Ishikawa (cell line): Measurements from ENCODE around the gene GLI3.

Source experiments
- CEBPB ChIP-seq: IDR thresholded peaks from 2 replicates; pipeline ENCODE4 v1.6.1; 2012
- CREB1 ChIP-seq: IDR thresholded peaks from 2 replicates; pipeline ENCODE4 v1.6.1; 2012; ENCODE audit warnings: low read depth
- EGR1 ChIP-seq: IDR thresholded peaks from 2 replicates; pipeline ENCODE4 v1.6.1; 2012
- EP300 ChIP-seq: IDR thresholded peaks from 2 replicates; pipeline ENCODE4 v1.6.1; 2012; ENCODE audit warnings: borderline replicate concordance
- FOXM1 ChIP-seq: IDR thresholded peaks from 2 replicates; pipeline ENCODE4 v1.6.1; 2012; ENCODE audit warnings: low read depth, borderline replicate concordance
- MAX ChIP-seq: IDR thresholded peaks from 2 replicates; pipeline ENCODE4 v1.6.1; 2012
- NFIC ChIP-seq: IDR thresholded peaks from 2 replicates; pipeline ENCODE4 v1.6.1; 2012
- RAD21 ChIP-seq: IDR thresholded peaks from 2 replicates; pipeline ENCODE4 v1.6.1; 2012; ENCODE audit warnings: low read depth
- REST ChIP-seq: IDR thresholded peaks from 2 replicates; pipeline ENCODE4 v1.6.1; 2012; ENCODE audit warnings: low read depth, mild to moderate bottlenecking
- TAF1 ChIP-seq: IDR thresholded peaks from 2 replicates; pipeline ENCODE4 v1.6.1; 2012; ENCODE audit warnings: low read depth, mild to moderate bottlenecking
- TCF12 ChIP-seq: IDR thresholded peaks from 2 replicates; pipeline ENCODE4 v1.6.1; 2012; ENCODE audit warnings: low read depth
- TEAD4 ChIP-seq: IDR thresholded peaks from 2 replicates; pipeline ENCODE4 v1.6.1; 2012
- YY1 ChIP-seq: IDR thresholded peaks from 2 replicates; pipeline ENCODE4 v1.6.1; 2012; ENCODE audit warnings: low read depth
- ZBTB7A ChIP-seq: IDR thresholded peaks from 2 replicates; pipeline ENCODE4 v1.6.1; 2012; ENCODE audit warnings: low read depth
- TF ChIP-seq, protein P1 (sequence below): IDR thresholded peaks from 2 replicates; pipeline ENCODE4 v1.6.1; 2012

Gene GLI3

GRCh38 chr7:41994746-41995110 lies 242.3 kb downstream of the GLI3 start:
- TF ChIP-seq CREB1, result no peak
- TF ChIP-seq MAX, result no peak
- no peak for TF ChIP-seq YY1
- TF ChIP-seq NFIC, result no peak
- no peak for TF ChIP-seq CEBPB
- no peak for TF ChIP-seq RAD21
- no peak for TF ChIP-seq ZBTB7A
- no peak for TF ChIP-seq EGR1
- no peak for TF ChIP-seq EP300
- TF ChIP-seq TCF12, result no peak
- no peak for TF ChIP-seq TEAD4
- TF ChIP-seq TAF1, result no peak
- TF ChIP-seq, protein P1, sequence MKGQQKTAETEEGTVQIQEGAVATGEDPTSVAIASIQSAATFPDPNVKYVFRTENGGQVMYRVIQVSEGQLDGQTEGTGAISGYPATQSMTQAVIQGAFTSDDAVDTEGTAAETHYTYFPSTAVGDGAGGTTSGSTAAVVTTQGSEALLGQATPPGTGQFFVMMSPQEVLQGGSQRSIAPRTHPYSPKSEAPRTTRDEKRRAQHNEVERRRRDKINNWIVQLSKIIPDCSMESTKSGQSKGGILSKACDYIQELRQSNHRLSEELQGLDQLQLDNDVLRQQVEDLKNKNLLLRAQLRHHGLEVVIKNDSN, result no peak
- no peak for TF ChIP-seq FOXM1
- no peak for TF ChIP-seq REST

DNA sequence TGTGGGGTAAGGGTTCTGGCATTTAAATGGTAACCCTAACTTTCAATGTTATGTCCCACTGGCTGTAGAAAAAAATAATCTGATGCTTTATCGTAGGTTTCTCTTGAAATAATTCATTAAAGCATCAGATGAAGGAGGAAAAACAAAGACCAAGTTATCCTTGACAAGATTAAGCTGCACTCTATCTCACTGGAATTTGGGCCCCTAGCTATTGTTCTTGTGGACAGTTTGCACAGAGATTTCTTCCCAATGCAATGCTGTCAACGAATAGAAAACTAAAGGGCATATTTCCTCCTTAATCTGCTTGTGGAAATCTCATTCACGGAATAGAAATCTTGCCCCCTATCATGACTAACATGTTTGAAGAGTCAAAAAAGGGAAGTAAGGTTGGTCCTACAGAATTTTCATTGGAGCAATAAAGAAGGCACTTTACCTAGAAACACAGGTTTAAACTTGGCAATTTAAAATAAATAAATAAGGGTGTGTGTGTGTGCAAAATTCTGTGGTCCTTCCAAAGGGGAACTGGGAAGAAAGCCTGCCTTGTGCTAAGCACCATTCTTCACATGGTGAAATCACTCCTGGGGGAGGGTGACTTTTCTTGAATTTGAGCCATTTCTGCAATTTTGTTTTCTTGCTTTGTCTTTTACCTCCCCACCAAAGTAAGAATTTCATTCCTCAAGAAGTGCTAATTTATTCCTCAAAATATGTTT lies 242.8 kb downstream of the GLI3 start:
- TF ChIP-seq REST (no peak), YY1 (no peak), CEBPB (no peak)

- no peak for TF ChIP-seq ZBTB7A
Measured at GRCh38 chr7:41992881-41993867, 243.8 kb downstream of the GLI3 start.

- TF ChIP-seq YY1 (no peak), EGR1 (no peak), NFIC (no peak), ZBTB7A (no peak), TCF12 (no peak), FOXM1 (no peak), TAF1 (no peak), EP300 (no peak), CREB1 (no peak), CEBPB (no peak), TEAD4 (no peak), REST (no peak), MAX (no peak), RAD21 (no peak)
- TF ChIP-seq, protein P1, result no peak
Measured at GRCh38 chr7:41984888-41985287, 252.1 kb downstream of the GLI3 start.
